ENCODE results near the gene ZNF184. TPM values are rescaled to one million over a fixed set of nuclear protein-coding genes. Genes with fewer than 3 reads are reported as not detected.

ZNF184 gene
- total and polyA plus RNA-seq, 9 of the 15 experiments (the other 6 are each of a cell fraction or from before 2014, with no cell fraction given), result 7.6 to 22.2 (median 12.8) TPM

GRCh38 chr6:27502508-27503435, 29.9 kb upstream of the ZNF184 start (continued):
- TF ChIP-seq ZNF407 (IDR thresholded peaks at IDR 0.05; ENCODE audit: low read depth) (peak; percentile 70), TEAD2 (tag; IDR thresholded peaks at IDR 0.05) (no peak), SMAD1 (IDR thresholded peaks at IDR 0.05; ENCODE audit: low read depth, low read length, partially characterized antibody) (peak; percentile 47), TFE3 (CRISPR knock-in tag; IDR thresholded peaks at IDR 0.05) (no peak), COPS2 (conservative IDR thresholded peaks at IDR 0.05) (no peak), LEF1 (IDR thresholded peaks at IDR 0.05) (peak; percentile 54; the same call in 1 of the 2 replicates), ESRRB (CRISPR knock-in tag; IDR thresholded peaks at IDR 0.05; ENCODE audit: borderline replicate concordance) (no peak), NKRF (IDR thresholded peaks at IDR 0.05; ENCODE audit: borderline replicate concordance) (peak; percentile 73; the same call in 1 of the 2 replicates), NRF1 (conservative IDR thresholded peaks at IDR 0.05 in 1 of 2, IDR thresholded peaks at IDR 0.05 in 1 of 2) (peak; percentile 81 to 85), ZC3H11A (IDR thresholded peaks at IDR 0.05; ENCODE audit: low read depth, low read length) (no peak), ZSCAN29 (IDR thresholded peaks at IDR 0.05) (peak; percentile 99), CBX1 (IDR thresholded peaks at IDR 0.05; ENCODE audit: low read depth) (peak; percentile 63; the same call in 1 of the 2 replicates), RBBP5 (IDR thresholded peaks at IDR 0.05; ENCODE audit: borderline replicate concordance, insufficient read depth, low read length, poor library complexity, severe bottlenecking) (peak; percentile 76), HDAC1 (IDR thresholded peaks at IDR 0.05) (peak; percentile 71 to 81; a peak in 3 of 4 replicates)

Data from K562 (cell line).